ENCODE data around the gene SLAMF8. TPM values are rescaled to one million over a fixed set of nuclear protein-coding genes. Genes with fewer than 3 reads are reported as not detected.

SLAMF8 gene
- total and polyA plus RNA-seq, 2 of the 8 experiments (the other 6 are each of a cell fraction or from before 2014, with no cell fraction given), result not detected

DNA sequence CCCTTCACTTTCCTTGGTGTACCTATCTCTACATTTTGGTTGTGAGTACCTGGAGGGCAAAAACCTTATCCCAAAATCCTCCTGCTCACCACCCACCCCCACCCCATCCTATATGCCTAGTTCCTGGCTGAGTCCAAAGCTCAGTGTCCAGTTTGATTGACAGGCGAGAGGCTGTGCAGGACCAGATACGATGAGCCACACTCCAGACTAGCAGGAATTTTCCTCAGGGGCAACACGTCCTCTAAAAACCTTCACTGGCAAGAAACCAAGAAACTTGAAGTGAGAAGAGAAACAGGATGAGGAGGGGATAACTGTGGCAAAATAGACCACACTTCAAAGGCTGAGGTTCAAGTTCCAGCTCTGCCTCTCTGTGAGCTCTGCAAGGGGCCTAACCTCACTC is 1.1 kb upstream of the SLAMF8 start:
- no peaks in the 10 kb centered on the region for H3K36me3 ChIP-seq (ENCODE audit: control insufficient read depth in 2 of 4, insufficient read depth in 4 of 4, low read length in 3 of 4)
- TF ChIP-seq ASH2L (IDR thresholded peaks at IDR 0.05; ENCODE audit: low read length) (no peak), RFX5 (IDR thresholded peaks at IDR 0.05; ENCODE audit: borderline replicate concordance, low read depth, low read length) (no peak), ZNF274 (IDR thresholded peaks at IDR 0.05; ENCODE audit: borderline replicate concordance, extremely low read depth, low read length) (no peak), SIRT6 (IDR thresholded peaks at IDR 0.05; ENCODE audit: low read length) (no peak)
- H2AK5ac ChIP-seq (ENCODE audit: low read depth, low read length), result no peak overlapping the region
- H2BK5ac ChIP-seq (ENCODE audit: low read depth, low read length), result no peak overlapping the region
- H3K18ac ChIP-seq (ENCODE audit: extremely low read depth, low read length), result no peak overlapping the region
- no peak overlapping the region for H3K23ac ChIP-seq (ENCODE audit: insufficient read length)
- no peak overlapping the region for H2BK120ac ChIP-seq (replicated peaks; ENCODE audit: low read depth, low read length)
- WGBS, 2 experiments (ENCODE audit: extremely low coverage in 1 of 2, insufficient coverage in 1 of 2, insufficient read length in 1 of 2, insufficient replicate concordance in 2 of 2, low coverage in 1 of 2, low lambda C conversion rate in 2 of 2, missing lambda C conversion rate in 1 of 2), result 73% methylated on average over 3 of the region's 3 CpGs; no CpG with 5 or more reads in 1 of the 2 experiments
- no peaks in the 10 kb centered on the region; the same call in 1 of the 2 replicates for H3K23me2 ChIP-seq (ENCODE audit: low read depth, low read length)
- no peak overlapping the region for H2BK20ac ChIP-seq (ENCODE audit: low read length)
- ChIA-PET POLR2A (ENCODE audit: partially characterized antibody) (interaction anchor here (1.2 kb wide), 1 partner anchor 28 kb away, joined by 3 read pairs; no protein-coding TSS in a partner anchor), CTCF (ENCODE audit: partially characterized antibody) (interaction anchor here (1.3 to 9.1 kb wide), 5 partner anchors 9 to 64 kb away, joined by 4 to 157 read pairs (median 11); partner anchors contain the start of gene FCRL6)
- H4K20me1 ChIP-seq (replicated peaks in 1 of 2; ENCODE audit: control insufficient read depth in 1 of 2, insufficient read depth in 2 of 2, low read length in 2 of 2), result no peaks in the 10 kb centered on the region
- FAIRE-seq (no peak), DNase-seq (ENCODE audit: low read depth in 1 of 2, low spot score in 2 of 2) (no peak)
- H3K4me3 ChIP-seq (ENCODE audit: extremely low read depth in 1 of 4, insufficient read depth in 2 of 4, low read depth in 3 of 4, low read length in 4 of 4), result no peak overlapping the region
- no peak overlapping the region for H3K56ac ChIP-seq (replicated peaks; ENCODE audit: insufficient read length, low read depth, low read length)
- H2BK15ac ChIP-seq (ENCODE audit: low read length), result no peak overlapping the region
- no peaks in the 10 kb centered on the region for H3K79me2 ChIP-seq (ENCODE audit: control insufficient read depth in 1 of 2, insufficient read depth in 2 of 2, low read length in 2 of 2)
- H3K14ac ChIP-seq (ENCODE audit: insufficient read length), result no peak overlapping the region
- H3K27me3 ChIP-seq (replicated peaks in 1 of 4; ENCODE audit: control insufficient read depth in 3 of 4, extremely low read depth in 1 of 4, insufficient read depth in 3 of 4, low read length in 3 of 4), result no peaks in the 10 kb centered on the region; a peak in 1 of 7 replicates
- H3K27ac ChIP-seq (ENCODE audit: low read depth, low read length), result no peak overlapping the region
- no peak overlapping the region for H2AFZ ChIP-seq (ENCODE audit: low read length)
- H3K4ac ChIP-seq (replicated peaks; ENCODE audit: insufficient read length, low read depth, low read length), result no peak overlapping the region
- H3K9ac ChIP-seq (replicated peaks in 1 of 4; ENCODE audit: extremely low read depth in 1 of 4, low read depth in 3 of 4, low read length in 3 of 4), result no peak overlapping the region
- H2BK12ac ChIP-seq (ENCODE audit: low read depth, low read length), result no peak overlapping the region
- H4K91ac ChIP-seq (replicated peaks; ENCODE audit: insufficient read length, low read length), result no peak overlapping the region
- 0 out of 7 replicates have a peak, but pooled peaks cover 0 to 3% (median 0%) of the 10 kb centered on the region in 4 experiments for H3K4me1 ChIP-seq (replicated peaks in 1 of 4; ENCODE audit: control insufficient read depth in 3 of 4, insufficient read depth in 4 of 4, low read length in 3 of 4)
- no peaks in the 10 kb centered on the region for H3K9me3 ChIP-seq (ENCODE audit: insufficient read depth in 2 of 2, low read depth in 1 of 2, low read length in 1 of 2)
- no peak overlapping the region for H4K5ac ChIP-seq (ENCODE audit: insufficient read length, low read depth, low read length)
- H4K8ac ChIP-seq (ENCODE audit: extremely low read depth, insufficient read depth, low read length), result no peak overlapping the region
- no peak overlapping the region for H3K4me2 ChIP-seq (ENCODE audit: insufficient read depth in 1 of 2, low read depth in 2 of 2, low read length in 2 of 2)
- no peaks in the 10 kb centered on the region for H3K79me1 ChIP-seq (ENCODE audit: low read depth, low read length)
